NCI-H2107 treated with DMSO at 0.1 percent for 48 hours (cell line): ENCODE measurements around the gene CHST15.
"Not testable (repeated sequence)": the region's sequence is repeated elsewhere in the genome, so short reads cannot be mapped to it uniquely, and the experiment has no call there.

Experiments used
- DNase-seq: peaks from one replicate; lab custom pipeline; 2025; ENCODE audit not compliant: unreplicated experiment; lab: John Stamatoyannopoulos, UW

Gene CHST15

DNA sequence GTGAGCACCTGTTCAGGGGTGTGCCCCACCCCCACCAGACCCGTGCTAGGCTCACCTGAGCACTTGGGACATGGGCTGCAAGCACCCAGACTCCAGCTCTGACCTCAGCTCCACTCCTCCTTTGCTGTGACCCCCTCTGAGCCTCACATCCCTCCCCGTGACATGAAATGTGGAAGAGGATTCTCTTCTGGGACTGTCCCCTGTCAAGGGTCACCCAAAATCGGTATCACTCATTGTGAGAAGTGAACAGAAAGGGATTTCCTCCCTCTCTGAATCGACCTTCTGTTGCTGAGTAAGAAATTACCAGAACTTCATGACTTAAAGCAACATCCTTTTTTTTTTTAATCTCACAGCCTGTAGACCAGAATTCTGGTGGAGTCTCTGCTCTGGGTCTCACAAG, 6.2 kb upstream of the CHST15 start:
- DNase-seq = no peak

DNA sequence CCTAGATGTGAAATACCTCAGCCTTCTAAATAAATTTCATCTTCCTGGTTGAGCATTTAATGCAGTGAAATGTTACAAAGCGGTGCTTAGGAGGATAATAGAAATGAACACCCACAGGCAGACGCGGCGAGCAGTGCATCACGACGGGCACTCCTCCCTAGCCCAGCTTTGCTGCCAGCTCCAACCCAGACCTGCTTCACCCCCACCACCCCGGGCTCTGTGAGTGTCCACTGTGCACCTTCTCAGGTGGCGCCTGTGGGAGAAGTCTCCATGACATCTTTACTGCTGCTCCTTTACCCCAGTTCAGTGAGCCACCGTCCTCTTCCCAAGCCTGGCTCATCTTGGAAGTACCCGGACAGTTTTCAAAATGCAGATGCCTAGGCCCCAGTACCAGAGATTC, 5.2 kb upstream of the CHST15 start:
- DNase-seq = no peak

DNA sequence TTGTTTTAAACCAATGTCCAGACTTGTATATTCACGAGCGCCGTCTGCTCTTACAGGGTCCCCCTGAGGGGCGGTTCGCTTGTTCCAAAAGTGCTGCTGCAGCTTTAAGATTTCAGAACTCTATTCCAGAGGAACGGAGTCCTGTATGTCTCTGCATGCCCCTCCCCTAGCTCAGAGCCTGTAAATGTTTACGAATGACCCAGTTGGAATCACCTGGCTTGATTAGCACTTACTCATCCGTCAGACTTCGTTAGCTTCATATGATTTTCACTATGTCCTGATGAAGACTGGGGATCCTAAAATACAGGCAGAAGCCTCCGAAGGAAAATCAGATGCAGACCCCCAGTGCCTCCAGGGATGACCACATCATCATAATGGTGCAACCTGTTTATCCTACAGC, 4.5 kb upstream of the CHST15 start:
- no peak for DNase-seq

DNA sequence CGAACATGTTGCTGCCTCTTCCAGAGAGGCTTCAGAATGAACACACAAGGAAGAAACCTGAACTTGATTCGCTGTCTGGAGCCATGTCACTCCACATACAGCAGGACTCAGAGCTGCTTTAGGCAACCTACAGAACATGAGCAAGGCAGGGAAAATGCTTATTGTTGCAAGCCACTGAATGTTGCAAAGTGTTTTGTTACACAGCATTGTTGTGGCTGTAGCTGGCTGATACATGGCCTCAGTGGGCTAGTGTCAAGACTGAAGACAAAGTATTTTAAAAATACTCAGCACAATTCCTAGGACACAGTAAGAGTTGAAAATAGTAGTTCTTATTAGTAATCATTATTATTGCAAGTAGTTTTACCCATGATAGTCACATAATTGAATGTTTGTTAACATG, 3.1 kb upstream of the CHST15 start:
- DNase-seq = no peak

DNA sequence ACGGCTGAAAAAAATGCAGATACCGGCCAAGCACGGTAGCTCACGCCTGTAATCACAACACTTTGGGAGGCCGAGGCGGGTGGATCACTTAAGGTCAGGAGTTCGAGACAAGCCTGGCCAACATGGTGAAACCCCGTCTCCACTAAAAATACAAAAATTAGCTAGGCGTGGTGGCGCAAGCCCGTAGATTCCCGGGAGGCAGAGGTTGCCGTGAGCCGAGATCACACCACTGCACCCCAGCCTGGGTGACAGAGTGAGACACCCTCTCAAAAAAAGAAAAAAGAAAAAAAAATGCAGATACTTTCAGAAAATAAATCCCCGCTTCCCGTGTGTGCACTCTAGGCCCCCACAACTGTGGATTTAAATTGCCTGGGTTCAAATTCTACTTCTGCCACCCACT, 2.4 kb upstream of the CHST15 start:
- DNase-seq = not testable (repeated sequence)

DNA sequence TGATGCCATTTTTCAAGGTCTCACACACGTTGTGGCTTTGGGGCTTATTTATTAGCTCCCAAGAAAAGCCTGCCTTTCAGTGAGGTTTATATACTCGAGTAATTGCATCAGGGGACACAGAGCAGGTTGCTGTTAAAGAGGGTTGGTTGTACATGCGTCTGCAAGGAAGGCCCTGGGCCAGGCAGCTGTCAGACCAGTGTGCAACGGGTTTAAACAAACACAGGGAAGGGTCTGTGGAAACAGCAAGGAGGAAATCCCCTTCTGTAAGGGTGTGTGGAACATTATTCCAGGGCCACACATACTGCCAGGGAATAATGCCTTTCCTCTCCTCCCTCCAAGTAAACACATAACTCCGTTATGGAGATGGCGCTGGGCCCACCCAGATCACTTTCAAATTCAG, 1.7 kb upstream of the CHST15 start:
- no peak for DNase-seq

DNA sequence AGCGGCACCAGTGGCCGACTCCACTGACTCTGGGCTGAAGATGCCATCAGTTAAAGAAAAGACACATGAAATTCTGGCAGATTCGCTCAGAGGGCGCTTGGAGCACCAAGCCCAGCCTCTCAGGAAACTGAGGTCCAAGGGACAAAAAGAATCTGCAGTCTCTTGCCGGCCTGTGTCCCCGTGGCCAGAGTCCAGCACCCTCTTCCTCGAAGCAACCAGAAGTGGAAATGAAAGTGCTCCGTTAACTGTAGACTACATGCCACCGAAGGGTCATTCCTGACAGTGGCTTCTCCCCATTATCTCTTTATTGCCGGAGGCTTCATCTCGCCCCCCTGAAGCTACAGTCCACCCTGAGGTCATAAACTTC, 1.0 kb upstream of the CHST15 start:
- DNase-seq = no peak

DNA sequence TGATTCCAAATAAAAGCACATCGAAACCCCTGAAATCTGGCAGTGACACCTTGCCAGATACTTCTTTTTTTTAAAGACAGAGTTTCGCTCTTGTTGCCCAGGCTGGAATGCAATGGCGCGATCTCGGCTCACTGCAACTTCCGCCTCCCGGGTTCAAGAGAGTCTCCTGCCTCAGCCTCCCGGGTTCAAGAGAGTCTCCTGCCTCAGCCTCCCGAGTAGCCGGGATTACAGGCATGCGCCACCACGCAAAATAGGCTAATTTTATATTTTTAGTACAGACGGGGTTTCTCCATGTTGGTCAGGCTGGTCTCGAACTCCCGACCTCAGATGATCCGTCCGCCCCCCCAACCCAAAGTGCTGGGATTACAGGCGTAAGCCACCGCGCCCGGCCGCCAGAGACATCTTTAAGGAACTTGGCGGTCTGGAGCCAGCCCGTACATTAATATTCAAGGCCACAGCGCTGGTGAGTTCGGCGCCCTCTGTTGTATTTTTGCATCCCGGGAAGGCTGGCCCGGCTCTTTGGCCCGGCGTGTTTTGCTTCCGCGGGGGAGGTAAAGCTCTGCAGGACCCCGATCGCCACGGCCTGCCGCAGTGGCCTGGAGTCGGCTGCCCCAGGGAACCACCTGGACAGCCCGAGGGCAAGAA, 498 bp upstream of the CHST15 start:
- not testable (repeated sequence) for DNase-seq

DNA sequence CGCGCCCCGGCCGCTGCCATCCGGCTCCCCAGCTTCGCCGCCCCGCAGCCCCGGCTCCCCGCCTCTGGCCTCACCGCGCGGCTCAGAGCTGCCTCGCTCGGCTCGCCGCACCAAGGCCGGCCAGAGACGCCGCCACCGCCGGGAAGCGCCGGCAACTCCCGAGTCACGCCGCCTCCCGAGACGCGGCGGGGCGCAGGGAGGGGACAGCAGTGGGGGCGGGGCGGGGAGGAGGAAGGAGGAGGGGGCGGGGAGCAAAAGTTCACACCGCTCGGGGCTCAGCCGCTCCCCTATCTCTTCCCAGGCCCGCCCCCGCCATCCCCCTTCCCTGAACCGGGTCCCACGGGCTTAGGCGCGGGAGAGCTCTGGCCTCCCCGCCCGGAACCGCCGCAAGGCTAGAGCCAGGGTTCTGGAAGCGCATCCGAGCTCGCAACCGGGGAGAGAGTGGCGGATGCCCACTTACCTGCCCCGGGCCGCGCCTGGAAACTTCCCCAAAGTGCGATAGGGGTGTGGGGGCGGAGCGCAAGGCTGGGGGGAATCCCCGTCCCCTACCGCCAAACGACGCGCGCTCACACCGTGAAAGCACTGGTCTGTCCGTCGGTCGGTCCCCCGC, 1.0 kb downstream of the CHST15 start:
- DNase-seq = no peak

DNA sequence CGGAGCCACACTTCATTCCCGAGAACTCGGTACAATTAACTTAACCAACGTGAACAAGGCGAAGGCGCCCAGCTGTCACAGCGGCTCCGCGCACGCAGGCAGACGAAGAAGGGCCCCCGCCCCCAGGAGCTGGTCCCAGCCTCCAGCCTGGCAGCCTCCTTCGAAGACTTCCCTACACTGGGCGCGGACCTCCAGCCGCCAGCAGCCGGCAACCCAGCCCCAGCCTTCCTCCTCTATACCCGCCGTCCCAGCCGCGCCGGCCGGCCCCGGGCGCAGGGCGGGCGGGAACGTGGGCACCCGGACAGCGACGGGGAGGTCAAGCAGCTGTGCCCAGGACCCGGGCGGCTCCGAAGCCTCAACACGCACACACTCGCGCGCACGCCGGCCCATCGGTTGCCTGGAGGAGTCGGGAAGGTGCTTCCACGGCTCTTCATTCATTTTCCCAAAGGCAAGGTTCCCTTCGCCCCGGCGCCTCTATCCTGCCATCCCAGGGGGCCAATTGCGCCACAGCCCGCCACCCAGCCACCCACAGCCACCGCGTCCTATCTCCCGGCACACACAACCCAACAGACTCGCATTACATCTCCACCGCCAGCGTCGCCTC, 1.6 kb downstream of the CHST15 start:
- no peak for DNase-seq

DNA sequence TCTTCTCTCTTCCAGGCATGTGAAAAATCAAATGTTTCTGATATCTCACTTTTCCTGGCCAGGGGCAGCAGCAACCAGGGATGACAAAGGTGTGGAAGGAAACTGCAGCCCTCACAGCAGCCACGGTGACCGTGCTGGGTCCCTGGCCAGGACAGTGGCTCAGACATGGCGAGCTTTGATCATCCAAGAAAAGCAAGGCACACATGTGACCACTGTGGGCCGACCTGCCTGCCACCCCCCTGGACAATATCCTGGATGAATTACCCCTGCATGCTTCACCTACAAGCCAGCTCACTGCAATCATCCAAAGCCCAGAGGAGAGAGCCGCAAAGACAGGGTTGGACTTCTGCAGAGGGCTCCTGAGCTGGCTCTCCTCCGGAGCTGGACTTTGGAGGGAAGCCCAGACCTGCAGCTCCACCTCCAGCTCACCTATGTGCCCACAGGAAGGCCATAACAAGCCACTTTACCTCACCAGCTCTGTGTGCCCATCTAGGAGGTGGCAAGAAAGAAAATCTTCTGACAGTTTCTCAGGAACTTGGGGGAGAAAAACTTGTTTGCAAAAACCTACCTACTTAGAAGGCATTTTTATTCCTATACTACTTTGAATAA, 2.7 kb downstream of the CHST15 start:
- no peak for DNase-seq

DNA sequence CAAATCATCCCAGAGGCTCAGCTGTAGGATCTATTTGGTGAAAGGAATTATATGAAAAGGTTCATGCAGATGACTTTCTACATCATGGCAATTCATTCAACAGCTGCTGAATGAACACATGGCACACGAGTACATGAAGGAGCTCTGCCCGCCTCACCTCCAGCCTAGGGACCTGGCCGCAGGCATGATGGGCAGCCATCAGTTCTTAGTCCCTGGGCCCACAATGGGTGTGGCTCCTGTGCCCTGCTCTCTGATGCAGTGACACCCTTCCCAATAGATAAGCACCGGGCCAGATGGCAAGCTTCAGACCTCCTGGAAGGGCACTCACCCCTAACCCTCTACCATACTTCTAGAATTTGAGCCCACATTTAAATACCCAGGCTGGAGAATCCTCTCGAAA, 3.5 kb downstream of the CHST15 start:
- DNase-seq = no peak

DNA sequence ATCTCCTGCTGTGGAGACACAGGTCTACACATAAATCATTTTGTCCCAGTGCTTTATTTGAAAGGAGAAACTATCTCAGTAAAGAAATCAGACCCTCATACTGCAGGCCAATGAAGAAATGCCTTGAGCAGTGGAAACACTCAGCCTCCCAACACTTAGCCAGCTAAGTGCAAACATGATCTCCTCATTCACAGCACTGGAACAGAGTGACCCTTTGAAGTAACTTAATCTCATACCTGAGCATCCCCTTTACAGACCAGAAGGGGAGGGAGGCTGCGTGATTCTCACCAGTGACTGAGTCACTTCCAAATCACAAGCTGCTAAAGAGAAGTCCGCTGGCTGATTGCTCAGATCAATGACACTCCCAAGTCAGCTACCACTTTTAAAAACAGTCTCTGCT, 4.5 kb downstream of the CHST15 start:
- no peak for DNase-seq

DNA sequence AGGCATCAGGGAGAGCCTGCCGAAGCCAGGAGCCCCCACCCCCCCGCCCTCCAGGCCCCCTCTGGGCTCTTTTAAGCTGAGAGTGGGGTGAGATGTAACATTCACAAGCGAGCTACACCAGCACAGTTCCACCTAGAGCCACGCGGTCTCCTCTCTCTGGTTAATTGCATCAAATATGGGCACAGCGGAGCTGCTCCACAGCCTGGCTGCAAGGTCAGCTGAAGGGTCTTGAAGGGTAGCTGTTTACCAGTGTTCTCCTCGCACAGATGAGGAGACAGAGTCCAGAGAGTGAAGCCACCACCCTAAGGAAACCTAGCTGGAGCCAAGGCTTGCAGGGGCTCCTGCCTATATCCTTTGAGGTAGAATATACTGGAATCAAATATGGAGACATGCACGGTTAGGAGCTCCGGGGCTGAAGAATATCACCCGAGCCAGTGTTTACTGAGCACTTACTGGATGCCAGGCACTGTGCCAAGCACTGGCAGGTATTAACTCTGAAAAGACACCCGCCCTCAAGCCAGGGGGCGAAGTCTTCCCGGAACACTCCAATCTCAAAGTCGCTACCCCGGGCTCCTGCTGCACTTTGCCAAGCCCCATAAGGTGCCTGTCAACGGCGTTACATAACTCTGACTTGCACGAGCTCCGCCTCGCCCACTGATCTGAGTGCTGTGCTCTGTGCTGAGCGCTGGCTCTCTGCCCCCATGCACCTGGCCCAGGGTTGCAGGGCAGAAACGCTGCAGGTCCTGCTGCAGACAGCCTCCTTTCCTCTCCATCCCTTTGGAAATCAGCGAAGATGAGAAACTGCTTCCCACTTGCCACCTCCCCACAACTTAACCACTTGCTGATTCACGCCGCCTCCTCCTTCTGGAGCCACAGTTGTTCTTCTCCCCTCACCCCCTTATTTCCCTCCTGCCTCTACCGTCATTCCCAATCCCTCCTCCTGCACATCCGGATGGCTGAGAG, 5.4 kb downstream of the CHST15 start:
- no peak for DNase-seq

DNA sequence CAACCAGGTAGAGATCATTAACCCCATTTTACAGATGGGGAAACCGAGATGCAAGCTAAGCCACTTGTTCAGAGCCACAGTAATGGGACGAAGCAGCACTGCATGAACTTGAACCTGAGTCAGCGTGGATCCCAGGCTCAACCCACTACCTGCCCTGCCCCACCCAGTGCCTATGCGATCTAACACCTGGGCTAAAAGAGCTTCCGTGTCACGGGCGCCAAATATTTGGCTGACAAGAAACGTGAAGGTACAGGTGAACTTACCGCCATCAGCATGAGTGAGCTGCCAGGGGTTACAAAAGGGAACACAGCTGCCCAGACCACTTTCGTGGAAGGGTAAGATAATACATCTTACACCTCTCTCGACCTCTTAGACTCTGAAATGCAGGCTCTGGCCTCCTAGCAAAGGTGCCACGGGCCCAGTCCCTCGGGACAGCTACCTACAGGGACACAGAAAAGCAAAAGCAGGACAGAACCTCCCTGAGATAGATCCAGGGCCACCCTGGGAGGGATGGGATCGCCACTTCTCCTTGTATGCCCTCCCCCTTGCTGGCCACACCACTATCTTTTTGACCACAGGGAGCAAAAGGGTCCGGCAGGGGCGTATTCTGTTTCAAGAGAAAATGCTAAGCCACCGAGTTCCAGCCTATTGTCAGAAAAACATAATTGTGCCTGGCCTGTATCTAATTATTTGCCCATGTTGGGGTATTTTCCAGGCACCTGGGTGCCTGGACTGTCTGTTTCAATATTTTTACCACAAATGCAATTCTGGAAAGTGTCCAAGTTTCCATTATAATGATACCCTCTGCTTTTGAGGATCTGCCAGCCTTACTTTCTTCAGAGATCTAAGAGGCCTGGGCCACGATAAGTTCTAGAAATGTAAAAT, 6.4 kb downstream of the CHST15 start:
- no peak for DNase-seq

DNA sequence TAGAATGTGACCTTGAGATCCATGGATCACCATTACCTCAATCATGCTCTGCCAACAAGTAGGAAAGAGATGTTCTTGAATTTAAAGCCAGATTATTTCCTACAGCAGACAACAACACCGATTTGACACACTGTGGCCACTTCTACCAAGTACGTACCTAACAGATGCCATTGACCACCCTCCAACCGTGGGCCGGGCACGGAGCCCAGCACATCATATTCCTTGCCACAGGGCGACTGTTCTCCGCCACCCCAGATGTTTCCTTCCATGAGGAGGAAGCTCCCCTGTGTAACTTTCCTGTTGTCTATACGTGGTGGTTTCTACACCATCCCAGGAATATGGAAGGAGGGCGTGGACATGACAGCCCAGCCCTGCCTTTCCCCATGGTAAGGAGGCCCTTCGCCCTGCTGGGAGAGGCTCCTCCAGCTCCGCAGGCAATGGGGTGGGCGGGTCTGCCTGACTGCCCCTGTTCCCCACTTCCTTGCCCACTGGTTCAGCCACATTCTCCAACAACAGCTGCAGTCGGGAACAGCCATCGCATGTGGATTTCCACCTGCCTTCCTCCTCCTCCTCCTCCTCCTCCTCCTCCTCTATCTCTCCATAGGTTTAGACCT, 7.2 kb downstream of the CHST15 start:
- DNase-seq = no peak

DNA sequence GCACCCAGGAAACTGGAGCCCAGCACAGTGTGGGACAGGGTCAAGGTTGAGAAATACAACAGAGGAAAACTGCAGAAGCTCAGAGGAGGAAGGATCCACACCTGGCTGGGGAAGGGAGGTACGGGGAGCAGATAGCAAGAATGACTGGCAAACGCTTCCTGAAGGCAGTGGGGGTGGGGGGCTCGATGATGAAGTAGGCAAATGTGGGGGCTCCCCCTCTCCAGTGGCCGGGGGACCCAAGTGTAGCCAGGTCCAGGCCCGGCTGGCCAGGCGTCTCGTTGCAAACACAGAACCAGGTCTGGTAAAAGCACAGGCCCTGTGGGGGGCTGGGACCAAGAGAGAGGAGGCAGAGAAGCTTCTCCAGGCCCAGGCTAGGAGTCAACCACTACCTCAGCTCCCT, 7.7 kb downstream of the CHST15 start:
- DNase-seq = no peak

DNA sequence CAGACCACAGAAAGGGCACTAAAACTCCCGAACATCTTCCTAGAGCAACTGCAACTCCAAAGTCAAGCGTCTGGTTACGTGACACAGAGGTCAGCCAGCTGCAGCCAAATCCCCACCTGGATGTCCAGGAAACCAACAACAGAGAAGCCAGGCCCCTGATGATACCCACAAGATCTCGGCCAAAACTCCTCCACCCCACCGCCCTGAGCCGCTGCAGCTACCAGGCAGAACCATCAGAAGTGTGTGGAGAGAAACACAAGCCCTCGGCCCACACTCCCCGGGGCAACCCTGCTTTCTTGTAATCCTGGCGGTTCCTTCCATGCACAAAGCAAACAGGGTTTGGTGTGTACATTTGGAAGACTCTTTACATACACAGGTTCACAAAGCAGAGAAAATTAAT, 8.7 kb downstream of the CHST15 start:
- DNase-seq = no peak

DNA sequence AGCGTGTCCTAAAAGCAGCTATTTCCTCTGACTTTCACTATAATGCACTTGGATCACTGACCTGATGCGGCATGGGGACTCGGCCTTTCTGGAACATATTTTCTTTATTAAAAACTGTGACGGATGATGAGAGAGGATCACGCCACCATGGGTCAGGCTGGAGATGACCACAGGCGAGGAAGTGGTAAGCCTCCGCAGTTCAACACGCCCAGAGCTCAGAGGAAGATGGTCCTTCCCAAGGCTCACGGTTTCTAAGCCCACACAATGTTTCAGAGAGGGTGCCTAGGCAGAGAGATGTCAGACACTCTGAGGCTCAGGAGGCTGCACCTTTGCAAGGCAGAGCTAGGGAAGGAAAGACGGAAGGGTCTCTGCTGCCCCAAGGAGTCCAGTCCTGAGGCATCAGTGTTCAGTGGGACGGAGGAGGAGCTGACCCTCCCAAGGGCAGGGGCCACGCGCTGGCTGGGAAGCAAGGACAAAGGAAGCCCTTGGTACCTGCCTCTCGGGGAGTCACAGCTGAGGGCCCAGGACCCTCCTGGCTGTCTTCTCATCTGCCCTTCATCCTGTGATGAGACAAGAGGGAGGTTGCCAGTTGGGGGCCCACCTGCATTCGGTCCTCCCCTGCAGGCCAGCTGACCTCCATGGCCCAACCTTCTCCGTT, 9.5 kb downstream of the CHST15 start:
- DNase-seq = no peak
